HG02870 (cell line): Measurements from ENCODE around the gene KCNE4.

Experiments
- ATAC-seq: cut with Tn5 transposase; IDR thresholded peaks from one replicate; pipeline ENCODE4 v1.9.1; 2021; ENCODE audit warnings: mild to moderate bottlenecking, moderate library complexity; ENCODE audit not compliant: unreplicated experiment

The KCNE4 gene, protein sequence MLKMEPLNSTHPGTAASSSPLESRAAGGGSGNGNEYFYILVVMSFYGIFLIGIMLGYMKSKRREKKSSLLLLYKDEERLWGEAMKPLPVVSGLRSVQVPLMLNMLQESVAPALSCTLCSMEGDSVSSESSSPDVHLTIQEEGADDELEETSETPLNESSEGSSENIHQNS

DNA sequence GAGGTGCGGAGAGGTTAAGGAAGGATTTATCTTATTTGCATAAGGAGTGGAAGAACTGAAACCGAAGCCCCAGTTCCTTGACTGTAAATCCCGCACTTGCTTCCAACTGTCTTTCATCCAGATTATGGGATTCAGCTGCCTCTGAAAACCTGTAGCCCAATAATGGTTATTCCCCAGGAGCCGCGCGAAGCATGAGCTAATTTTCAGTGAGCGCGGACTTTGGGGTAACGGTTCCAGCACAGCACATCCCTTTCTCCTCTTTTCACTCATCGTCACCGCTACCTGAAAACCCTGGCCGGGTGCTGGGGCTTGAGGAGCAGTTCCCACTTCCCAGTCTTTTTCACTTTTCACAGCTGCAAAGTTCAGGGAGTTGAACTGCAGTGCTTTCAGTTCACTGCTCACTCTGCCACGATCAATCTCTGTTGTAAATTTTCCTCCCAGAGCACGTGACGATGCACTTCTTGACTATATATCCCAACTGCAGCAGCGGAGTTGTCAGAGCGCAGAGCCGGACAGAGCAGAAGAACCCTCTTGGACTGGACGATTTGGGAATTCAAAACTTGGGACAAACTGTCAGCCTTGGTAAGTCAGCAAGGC is at the start of gene KCNE4:
Gene KCNE4, plus strand, starts transcription at position 498 of the 597 bp plus-strand sequence. CDS start 641 bp downstream, outside the sequence.
- ATAC-seq = no peak

DNA sequence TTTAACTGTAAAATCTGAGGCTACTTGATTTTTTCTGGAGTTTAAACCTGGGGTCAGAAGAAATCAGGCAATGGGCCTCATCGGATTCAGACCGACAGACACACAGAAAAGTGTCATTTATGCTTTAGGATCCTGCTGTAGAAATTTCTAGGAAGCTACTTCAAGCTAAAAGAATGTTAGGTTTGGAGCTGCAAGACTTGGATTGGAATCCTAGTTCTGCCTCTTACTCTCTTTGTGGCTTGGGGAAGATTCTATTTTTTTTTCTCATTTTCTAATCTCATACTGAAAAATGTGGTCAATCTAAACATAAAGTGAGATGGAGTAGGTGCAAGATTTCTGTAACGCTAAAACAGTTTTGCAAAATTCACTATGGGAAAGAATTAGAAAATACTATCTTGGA is 48.8 kb upstream of the KCNE4 start:
- ATAC-seq = no peak

DNA sequence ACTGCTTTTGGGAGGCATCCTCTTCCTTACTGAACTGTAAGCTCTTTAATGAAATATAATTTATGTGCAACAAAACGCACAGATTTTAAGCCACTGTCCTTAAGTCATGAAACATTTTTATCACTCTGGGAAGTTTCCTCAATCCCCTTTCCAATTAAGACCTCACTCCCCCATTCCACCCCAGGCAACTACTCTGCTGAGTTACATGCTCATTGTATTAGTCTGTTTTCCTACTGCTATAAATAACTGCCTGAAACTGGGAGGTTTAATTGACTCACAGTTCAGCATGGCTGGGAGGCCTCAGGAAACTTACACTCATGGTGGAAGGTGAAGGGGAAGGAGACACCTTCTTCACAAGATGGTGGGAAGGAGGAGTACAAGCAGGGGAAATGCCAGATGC is 46.5 kb upstream of the KCNE4 start:
- ATAC-seq = no peak

DNA sequence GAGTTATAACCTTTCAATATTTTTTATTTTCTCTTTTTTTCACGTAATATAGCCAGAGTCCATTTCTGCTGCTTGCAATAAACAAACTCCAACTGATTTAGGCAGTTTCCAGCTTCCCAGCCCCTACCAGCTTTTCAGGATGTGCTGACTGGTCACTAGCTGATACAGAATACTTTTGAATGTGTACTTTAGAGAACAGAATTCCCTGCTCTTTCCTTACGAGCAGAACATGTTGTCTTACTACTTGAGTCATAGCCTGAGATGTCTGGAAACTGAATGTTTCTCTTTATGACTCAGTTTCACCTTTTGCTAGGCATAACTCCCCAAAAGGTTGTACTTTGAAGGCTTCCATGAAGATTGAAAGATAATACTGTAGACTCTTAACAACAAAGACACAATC is 44.5 kb upstream of the KCNE4 start:
- no peak for ATAC-seq

DNA sequence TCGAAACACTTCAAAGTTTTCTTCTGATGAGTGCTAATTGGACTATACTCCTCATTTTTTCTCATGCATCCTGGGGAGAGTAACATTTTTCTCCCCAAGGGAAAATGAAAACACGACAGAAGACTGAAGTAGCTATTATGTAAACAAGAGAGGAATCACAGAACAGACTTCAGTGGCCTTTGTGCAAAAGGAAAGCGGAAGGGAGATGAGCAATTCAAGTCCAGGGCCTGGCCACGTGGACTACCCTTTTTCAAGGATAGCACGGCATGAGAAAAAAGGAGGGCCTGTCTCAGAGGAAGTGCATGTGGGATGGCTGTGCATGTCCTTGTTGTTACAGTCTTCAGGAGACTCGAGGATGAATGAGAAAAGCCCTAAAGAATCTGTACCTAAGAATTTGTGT is 43.8 kb upstream of the KCNE4 start:
- no peak for ATAC-seq

DNA sequence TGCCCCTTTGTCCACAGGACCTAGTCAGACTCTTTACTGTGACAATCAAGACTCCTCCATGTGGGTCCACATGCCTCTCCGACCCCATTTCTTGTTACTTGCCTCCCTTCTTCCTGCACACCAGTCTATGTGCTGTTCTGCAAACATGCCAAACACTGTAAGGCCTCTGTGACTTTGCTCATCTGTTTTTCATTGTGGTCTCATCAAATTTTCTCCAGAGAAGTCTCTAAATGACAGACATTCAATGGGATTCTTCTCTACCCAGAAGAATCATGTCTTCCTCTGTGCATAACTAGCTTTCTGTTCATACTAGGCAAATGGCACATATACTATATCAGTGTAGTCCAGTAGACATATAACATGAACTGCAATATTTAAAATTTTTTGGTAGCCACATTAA is 43.0 kb upstream of the KCNE4 start:
- ATAC-seq = no peak

DNA sequence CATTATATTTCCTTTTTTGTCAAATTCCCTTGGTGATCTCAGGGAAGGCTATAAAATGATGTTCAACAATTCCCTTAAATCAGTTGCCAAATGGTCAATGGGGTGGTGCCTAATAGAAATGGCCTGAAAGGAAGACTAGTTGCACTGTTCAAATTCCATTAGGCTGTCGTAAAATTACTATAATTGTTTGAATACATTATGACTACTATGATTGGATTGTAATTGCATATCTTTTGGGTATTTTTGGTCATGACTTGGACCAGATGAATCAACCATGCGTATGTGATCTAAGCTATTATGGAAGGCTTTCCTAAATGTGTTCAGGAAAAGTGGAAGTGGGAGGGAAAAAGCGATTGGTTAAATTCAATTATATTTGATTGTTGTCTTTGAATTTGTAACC is 41.3 kb upstream of the KCNE4 start:
- ATAC-seq = no peak

DNA sequence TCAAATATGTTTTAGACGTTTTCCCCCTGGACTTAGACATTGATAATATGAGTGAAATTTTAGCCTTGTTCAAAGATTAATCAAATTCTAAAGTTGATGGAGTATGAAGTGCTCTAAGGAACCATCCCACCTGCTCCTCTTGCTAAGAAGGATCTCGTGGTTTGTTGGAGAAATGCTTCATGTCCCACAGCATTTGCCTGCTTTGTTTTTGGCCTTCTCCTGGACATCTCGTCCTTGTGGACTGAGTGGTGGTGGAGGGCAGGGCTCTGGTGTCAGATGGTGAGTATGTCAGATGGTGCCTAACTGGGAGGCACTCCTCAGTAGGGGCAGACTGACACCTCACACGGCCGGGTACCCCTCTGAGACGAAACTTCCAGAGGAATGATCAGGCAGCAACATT is 39.7 kb upstream of the KCNE4 start:
- ATAC-seq = no peak

DNA sequence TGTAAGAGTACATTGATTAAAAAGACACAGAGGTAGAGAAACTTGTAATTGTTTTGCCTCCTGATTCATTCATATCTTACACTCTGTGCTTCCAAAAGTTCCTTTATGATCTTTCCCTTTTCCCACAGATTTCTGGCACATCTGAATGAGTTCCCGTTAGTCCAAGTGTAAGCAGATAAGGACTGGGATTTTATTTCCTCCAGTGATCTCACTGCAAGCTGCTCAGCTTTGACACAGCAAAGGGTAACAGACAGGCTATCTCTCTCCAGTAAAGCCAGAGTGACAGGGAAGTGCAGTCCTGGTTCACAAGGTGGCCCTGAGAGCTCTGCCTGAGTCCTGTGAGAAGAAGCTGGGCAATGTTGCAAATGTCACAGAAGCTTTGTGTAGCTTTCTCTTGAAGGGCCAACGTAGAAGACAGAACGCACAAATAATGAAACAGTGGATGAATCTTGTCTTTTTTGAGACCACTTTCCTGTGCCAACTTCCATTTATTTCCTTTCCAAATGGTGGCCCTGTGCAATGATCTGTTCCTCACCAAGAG is 32.5 kb upstream of the KCNE4 start:
- no peak for ATAC-seq

DNA sequence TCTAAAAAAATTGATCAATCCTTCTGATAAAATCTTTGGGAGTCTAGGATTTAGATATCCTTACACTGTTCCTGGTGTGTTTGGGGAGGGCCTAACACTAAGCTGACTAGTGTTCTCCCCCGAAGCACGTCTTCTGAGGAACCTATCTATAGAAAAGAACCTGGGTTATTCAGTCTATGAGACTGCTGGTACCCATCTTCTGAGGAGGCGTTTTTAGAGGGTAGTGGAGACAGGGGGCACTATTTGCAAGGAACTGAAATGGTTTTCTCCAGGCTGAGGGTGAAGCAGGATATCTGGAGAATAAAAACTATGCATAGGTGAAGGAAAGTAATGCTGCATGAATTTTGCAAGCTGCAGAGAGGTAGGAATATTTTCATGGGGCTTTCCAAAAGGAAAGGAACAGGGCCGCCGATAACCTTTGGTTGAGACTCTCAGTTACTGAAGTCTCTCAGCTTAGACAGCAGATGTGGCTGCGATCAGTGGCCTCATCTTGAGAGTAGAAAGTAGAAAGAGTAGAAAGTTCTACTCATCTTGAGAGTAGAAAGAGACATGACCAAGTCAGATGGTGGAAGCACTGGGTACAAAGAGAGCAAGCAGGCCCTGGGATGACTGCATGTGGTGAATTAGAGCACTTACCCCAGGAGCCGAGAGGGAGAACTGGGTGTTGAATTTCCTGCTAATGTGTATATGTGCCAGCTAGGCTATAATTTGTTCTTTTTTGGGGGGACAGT is 31.8 kb upstream of the KCNE4 start:
- ATAC-seq = peak; percentile 94

DNA sequence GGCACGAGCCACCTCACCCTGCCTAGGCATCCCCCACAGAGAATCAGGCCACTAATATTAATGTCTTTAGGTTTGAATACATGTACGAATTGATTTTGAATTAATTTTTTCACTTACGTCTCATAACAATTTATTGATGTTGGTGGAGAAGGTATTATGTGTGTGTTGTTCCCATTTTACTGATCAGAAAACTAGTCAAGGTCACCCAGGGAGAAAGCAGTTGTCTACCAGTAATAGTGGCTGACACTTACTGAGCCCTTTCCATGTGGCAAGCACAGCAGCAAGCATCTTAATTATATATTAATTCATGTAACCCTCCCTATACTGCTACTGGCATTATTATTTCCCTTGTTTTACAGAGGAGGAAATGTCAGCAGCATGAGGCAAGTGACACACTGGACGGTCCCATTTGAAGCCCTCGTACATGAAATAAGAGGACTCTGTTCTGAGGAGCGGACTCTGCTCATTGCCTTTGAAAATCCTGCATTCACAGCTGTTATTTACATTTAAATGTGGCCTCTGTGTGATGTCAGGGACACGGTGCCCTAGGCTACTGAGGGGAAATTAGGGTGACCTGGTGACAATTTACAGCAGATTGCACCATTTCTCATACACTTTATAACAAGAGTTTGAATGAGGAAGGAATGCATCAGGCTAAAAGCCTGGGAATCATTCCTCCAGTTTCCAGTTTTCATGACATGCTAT is 30.9 kb upstream of the KCNE4 start:
- no peak for ATAC-seq

DNA sequence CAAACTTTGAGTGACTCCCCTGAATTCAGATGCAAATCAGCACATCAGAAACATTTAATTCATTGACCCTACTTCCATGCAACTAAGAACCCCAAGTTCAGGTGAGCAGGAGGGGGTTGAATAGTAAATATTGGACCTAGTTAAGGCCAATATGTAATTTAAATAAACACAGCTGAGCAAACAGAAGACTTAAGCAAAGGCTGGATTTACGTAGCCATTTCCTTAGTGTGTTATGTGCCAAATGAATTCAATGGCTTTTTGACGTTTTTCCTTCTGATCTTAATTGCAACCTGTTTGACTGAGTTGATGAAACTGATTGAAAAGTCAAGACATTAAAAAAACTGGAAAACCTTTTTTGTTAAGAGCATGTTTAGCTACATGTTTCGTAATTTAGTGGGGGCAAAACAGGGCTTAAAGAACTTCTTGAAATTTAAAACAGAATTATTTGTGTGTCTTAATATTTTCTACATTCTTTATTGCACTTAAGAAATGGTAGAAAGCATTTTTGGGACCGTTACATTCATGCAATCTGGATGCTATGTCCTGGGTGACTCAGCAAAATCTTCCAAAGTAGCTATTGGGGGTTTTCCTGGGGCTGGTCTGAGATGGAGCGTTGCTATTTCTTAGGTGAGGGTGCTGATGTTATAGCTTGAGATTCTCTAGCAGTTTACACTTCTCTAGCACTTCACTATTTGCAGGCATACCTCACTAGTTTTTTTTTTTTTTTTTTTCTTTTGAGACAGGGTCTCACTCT is 25.5 kb upstream of the KCNE4 start:
- ATAC-seq = no peak

DNA sequence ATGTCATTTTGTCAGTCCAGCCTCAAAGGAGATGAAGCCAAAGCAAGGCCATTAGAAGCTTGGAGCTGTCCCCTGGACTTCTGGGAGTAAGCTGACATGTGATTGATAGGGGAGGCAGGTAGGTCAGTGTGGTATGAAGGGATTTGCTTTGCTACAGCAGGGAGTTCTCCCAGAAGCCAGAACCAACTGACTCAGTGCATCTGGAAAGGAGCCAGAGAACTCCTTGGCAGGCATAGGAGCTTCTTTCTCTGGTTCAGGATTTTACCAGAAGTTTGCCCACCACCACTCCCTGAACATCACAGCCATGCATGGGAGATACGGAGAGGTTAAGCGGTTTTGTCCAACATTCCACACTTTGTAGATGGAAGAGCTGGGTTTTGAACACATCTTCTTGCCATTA is 24.5 kb upstream of the KCNE4 start:
- ATAC-seq = no peak

DNA sequence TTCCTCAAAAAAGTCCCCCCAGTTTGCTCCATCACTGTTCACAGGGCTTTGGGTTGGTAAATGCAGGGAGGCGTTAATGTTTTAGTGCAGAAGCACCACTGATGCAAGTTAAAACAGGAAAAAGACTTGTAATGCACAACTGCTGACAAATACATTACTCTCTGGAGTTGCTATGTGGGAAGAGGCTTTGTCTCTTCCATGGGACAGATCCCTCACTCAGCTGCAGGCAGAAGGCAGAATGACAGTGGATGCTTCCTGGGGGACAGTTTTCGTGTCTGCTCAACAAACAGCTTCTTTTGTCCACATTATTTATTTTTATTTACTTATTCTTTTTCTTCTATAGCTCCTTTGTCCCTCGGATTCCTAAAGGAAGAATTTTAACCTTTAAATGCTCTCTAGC is 22.7 kb upstream of the KCNE4 start:
- no peak for ATAC-seq

DNA sequence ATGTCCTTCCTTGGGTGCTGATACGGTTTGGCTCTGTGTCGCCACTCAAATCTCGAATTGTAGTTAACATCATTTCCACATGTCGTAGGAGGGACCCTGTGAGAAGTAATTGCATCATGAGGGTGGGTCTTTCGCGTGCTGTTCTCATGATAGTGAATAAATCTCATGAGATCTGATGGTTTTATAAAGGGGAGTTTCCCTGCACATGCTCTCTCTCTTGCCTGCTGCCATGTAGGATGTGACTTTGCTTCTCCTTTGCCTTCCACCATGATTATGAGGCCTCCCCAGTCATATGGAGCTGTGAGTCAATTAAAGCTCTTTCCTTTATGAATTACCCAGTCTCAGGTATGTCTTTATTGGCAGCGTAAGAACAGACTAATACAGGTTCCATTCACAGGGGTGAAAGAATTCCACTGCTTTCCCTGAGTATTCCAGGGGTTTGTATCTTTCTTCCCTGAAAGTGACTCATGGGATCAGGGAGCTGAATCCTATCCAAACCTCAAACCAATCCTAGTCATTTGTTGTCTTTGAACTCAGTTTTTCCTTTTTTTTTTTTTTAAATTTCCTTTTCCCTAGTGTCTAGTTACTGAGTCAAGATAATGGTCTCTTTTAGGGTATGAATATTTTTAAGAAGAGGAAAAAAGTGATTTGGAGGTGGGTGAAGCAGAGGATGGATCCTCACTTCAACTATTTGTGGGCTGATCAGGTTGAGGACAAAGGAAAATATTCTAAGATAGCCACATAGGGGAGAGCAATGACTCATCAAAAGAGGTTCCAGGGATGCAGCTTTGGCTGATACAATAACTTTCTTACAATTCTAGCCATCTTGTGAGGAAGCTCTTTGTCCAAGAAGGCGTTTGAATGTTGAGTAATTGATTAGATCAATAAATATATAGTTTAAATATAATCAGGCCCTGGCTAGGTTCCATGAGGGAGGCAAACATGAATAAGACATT is 19.5 kb upstream of the KCNE4 start:
- no peak for ATAC-seq

DNA sequence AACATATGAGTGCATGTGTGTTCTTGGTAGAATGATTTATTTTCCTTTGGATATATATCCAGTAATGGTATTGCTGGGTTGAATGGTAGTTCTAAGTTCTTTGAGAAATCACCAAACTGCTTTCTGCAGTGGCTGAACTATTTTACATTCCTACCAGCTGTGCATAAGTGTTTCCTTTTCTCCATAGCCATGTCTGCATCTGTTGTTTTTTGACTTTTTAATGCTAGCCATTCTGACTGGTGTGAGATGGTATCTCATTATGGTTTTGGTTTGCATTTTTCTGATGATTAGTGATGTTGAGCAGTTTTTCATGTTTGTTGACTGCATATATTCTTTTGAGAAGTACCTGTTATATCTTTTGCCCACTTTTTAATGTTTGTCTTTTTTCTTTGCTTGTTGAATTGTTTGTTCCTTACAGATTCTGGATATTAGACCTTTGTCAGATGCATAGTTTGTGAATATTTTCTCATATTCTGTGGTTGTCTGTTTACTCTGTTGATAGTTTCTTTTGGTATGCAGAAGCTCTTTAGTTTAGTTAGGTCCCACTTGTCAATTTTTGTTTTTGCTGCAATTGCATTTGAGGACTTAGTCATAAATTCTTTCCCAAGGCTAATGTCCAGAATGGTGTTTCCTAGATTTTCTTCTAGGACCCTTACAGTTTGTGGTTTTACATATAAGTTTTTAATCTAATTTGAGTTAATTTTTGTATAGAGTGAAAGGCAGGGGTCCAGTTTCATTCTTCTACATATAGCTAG is 17.6 kb upstream of the KCNE4 start:
- no peak for ATAC-seq

DNA sequence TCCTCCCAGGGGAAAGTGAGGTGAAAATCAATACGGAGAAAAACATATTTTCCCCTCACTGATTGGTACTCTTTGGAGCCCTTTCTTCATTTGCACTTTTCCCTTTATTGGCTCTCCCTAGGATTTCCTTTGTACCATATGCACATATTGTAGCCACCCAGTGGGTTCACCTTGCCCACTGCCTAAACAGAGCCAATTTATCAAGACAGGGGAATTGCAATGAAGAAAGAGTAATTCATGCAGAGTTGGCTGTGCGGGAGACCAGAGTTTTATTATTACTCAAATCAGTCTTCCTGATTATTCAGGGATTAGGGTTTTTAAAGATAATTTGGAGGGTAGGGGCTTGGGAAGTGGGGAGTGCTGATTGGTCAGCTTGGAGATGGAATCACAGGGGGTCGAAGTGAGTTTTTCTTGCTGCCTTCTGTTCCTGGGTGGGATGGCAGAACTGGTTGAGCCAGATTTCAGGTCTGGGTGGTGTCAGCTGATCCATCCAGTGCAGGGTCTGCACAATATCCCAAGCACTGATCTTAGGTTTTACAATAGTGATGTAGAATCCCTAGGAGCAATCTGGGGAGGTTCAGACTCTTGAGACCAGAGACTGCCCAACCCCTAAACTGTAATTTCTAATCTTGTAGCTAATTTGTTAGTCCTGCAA is 15.1 kb upstream of the KCNE4 start:
- no peak for ATAC-seq

DNA sequence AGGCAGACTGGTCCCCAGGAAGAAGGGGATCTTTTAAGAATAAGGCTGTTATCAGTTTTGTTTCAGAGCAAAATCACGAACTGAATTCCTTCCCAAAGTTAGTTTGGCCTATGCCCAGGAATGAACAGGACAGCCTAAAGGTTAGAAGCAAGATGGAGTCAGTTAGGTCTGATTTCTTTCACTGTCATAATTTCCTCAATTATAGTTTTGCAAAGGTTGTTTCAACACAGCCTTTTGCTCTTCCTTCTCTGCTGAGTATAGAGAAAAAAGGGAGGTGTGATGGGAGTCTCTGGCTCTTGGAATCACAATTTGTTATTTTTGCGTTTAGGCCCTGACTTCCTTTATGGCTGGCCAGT is 14.6 kb upstream of the KCNE4 start:
- ATAC-seq = no peak

DNA sequence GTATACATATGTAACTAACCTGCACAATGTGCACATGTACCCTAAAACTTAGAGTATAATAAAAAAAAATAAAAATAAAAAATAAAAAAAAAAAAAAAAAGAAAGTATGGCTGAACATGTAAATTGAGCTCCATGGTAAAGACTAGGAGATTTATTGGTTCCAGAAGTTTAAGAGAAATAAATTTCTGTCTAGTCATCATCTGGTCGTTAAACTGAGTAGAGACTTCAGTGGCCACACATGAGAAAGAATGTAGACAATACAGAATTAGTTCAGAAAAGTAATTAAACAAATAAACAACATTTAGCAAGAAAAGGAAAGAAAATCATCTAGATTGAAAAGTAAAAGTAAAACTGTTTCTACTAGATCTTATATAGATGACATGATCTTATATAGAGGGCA is 12.4 kb upstream of the KCNE4 start:
- no peak for ATAC-seq
